PC-3 (cell line): Measurements from ENCODE around the gene MAP2. TPM values are rescaled to one million over a fixed set of nuclear protein-coding genes. Genes with fewer than 3 reads are reported as not detected.

ENCODE experiments used
- ATAC-seq: fragments of 200-7000 bp; cut with Tn5 transposase; 2 replicates; pipeline ENCODE4 v1.9.1; 2020; ENCODE audit warnings: mild to moderate bottlenecking, moderate library complexity
- BruUV-seq: library from RNA; stranded (reverse); fragments of 400-500 nt; replicated peaks from 2 replicates; lab custom pipeline; 2021; lab: Mats Ljungman, UMichigan
- CTCF ChIA-PET: fragments of 300-600 bp; sonication (Branson Sonifier 250); formaldehyde crosslinking; loops from one replicate; lab custom pipeline; 2022; ENCODE audit warnings: antibody characterized with exemption; lab: Charles Lee
- POLR2A ChIA-PET: fragments of 300-600 bp; sonication (Branson Sonifier 250); formaldehyde crosslinking; loops from one replicate; lab custom pipeline; 2022; ENCODE audit warnings: antibody characterized with exemption; ENCODE audit not compliant: unreplicated experiment; lab: Charles Lee
- DNase-seq: peaks from one replicate; pipeline ENCODE4 v3.0.0-alpha.2; 2015
- H2AFZ ChIP-seq: fragments of 300-600 bp; sonication (generic); 2 replicates; pipeline ENCODE4 v1.6.0; 2016; ENCODE audit warnings: antibody characterized with exemption, low read length
- H3F3A ChIP-seq: fragments of 300-600 bp; sonication (generic); one replicate; pipeline ENCODE4 v1.6.0; 2017; ENCODE audit warnings: antibody characterized with exemption, low read length, control low read depth, mild to moderate bottlenecking; ENCODE audit not compliant: unreplicated experiment
- H3K27ac ChIP-seq: fragments of 300-600 bp; sonication (generic); 2 replicates; pipeline ENCODE4 v1.5.1; 2016; ENCODE audit warnings: mild to moderate bottlenecking, low read length
- H3K27me3 ChIP-seq: fragments of 300-600 bp; sonication (generic); 2 replicates; pipeline ENCODE4 v1.6.1; 2016; ENCODE audit warnings: low read length, mixed read lengths
- H3K36me3 ChIP-seq: fragments of 300-600 bp; sonication (generic); 2 replicates; pipeline ENCODE4 v1.6.1; 2016; ENCODE audit warnings: low read depth, mixed run types, low read length, mixed read lengths
- H3K4me1 ChIP-seq: fragments of 300-600 bp; sonication (generic); 2 replicates; pipeline ENCODE4 v1.5.1; 2016; ENCODE audit warnings: low read length; ENCODE audit not compliant: insufficient read depth
- H3K4me2 ChIP-seq: fragments of 300-600 bp; sonication (generic); 2 replicates; pipeline ENCODE4 v1.6.0; 2016; ENCODE audit warnings: low read length
- H3K4me3 ChIP-seq: fragments of 300-600 bp; sonication (generic); 2 replicates; pipeline ENCODE4 v1.5.1; 2016; ENCODE audit warnings: mild to moderate bottlenecking, low read length, mixed read lengths
- H3K79me2 ChIP-seq: fragments of 300-600 bp; sonication (generic); 2 replicates; pipeline ENCODE4 v1.6.1; 2017; ENCODE audit warnings: low read length, mixed read lengths
- H3K9ac ChIP-seq: fragments of 300-600 bp; sonication (generic); 2 replicates; pipeline ENCODE4 v1.6.0; 2016; ENCODE audit warnings: mild to moderate bottlenecking, low read length
- H3K9me2 ChIP-seq: fragments of 300-600 bp; sonication (generic); replicated peaks from 2 replicates; pipeline ENCODE4 v1.6.1; 2016; ENCODE audit warnings: mixed run types, low read length, mixed read lengths
- H3K9me3 ChIP-seq: fragments of 300-600 bp; sonication (generic); 2 replicates; pipeline ENCODE4 v1.6.1; 2016; ENCODE audit warnings: low read length, mixed read lengths
- H4K20me1 ChIP-seq: fragments of 300-600 bp; sonication (generic); 2 replicates; pipeline ENCODE4 v1.6.1; 2016; ENCODE audit warnings: low read length, mixed read lengths
- EZH2 ChIP-seq: fragments of 300-600 bp; sonication (generic); IDR thresholded peaks from one replicate; pipeline ENCODE4 v1.6.1; 2017; ENCODE audit warnings: antibody characterized with exemption, mild to moderate bottlenecking, low read length; ENCODE audit not compliant: unreplicated experiment
- EZH2phosphoT487 ChIP-seq: fragments of 300-600 bp; sonication (generic); IDR thresholded peaks from 2 replicates; pipeline ENCODE4 v1.6.1; 2018; ENCODE audit warnings: mild to moderate bottlenecking, antibody characterized with exemption, low read length, borderline replicate concordance
- intact Hi-C: fragments of 100-400 bp; cut with micrococcal nuclease; formaldehyde crosslinking; loops from 2 replicates; pipeline ENCODE4 v1.9.0; 2023
- total RNA-seq: library from RNA; depleted of rRNA; stranded (reverse); fragments of >200 nt; gene quantifications from 2 replicates; pipeline ENCODE4 v1.2.3, GENCODE V29; 2014
- TF ChIP-seq, protein P1 (sequence below): fragments of 300-600 bp; sonication (generic); conservative IDR thresholded peaks from 2 replicates; pipeline ENCODE4 v1.5.1; 2017; ENCODE audit warnings: antibody characterized with exemption, low read depth, mild to moderate bottlenecking, low read length

MAP2 gene
- total RNA-seq, 1 experiment from 2014 or later = 2.1 TPM

DNA sequence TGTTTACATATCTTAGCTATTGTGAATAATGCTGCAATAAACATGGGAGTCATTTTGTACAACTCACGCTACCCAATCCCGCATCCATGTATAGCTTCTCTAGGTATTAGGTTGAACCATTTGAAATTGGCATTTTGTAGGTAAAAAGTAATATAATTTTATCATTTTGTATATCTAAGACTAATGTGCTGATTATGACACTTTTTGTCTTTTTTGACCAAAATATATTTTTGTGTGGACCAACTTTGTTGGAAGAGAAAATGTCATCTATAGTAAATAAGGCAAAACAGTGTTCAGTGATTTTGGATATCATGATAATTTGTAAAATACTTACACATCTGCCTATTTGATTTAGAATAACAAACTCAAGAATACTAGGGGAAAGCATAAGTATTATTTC, 150.7 kb downstream of the MAP2 start:
- Histone ChIP-seq H3K9me2 (no peaks in the 10 kb centered on the region), H3K36me3 (no peaks in the 10 kb centered on the region), H3F3A (no peaks in the 10 kb centered on the region), H2AFZ (no peak overlapping the region), H3K4me1 (no peaks in the 10 kb centered on the region), H3K27ac (no peak overlapping the region), H3K27me3 (no peaks in the 10 kb centered on the region), H3K9me3 (no peaks in the 10 kb centered on the region), H4K20me1 (no peaks in the 10 kb centered on the region), H3K9ac (no peak overlapping the region), H3K4me2 (no peak overlapping the region), H3K4me3 (no peak overlapping the region), H3K79me2 (no peaks in the 10 kb centered on the region)
- POLR2A ChIA-PET = no interaction called here
- CTCF ChIA-PET = interaction anchor here (0.6 kb wide), 1 partner anchor 149 kb away, joined by 4 read pairs; no protein-coding TSS in a partner anchor
- TF ChIP-seq EZH2phosphoT487 (no peak), EZH2 (no peak)
- DNase-seq = no peak
- BruUV-seq = no TSS peak
- intact Hi-C loops = loop anchor here (10.0 kb wide), 1 partner anchor 620 kb away; no protein-coding TSS in a partner anchor
- ATAC-seq = no peak

DNA sequence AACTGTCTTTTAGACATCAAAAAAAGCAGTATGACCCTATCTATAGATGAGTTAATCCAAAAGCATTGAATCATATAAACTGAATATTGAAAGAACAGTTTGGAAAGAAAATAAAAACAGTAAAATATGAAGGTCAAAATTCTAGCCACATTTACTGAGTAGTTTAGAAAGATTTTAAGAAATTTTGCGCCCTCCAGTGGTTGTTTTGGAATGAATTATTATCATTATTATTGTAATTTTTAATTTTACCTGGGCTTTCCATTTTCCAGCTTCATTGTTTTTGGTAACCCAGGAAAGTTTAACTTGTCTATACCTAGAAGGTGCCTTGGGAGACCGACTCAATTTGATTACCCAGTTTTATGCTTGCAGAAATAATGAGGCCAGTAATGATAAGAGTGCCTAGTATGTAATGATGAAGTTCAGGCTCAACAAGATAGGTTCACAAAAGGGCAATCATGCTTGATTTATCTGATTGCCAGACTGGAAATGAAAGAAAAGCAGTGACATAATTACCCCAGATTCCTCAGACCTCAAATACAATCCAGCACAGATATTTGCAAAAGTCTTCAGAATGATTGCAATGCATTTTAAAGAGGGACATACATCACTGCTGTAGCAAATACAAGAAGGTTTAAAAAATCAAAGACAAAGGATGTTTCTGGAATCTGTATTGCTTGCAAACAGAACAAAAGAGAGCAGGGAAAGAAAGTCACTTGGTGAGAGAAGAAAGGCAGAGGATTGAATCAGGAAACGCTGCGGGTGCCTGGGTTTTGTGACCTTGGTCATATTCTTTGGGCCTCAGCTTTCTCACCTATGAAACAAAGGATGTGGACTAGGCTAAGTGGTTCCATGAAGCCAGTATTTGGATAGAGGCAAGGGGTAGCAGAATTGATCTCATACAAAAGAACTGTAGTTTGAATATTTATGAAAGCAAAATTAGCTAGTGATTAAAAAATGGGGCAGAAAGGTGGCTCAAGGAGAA, 153.8 kb downstream of the MAP2 start:
- Histone ChIP-seq H2AFZ (no peak overlapping the region), H3K27ac (no peak overlapping the region), H3K4me1 (no peaks in the 10 kb centered on the region), H3K4me2 (no peak overlapping the region), H3K27me3 (no peaks in the 10 kb centered on the region), H3K9ac (no peak overlapping the region), H3K36me3 (no peaks in the 10 kb centered on the region), H3K9me2 (no peaks in the 10 kb centered on the region), H3F3A (no peaks in the 10 kb centered on the region), H3K79me2 (no peaks in the 10 kb centered on the region), H3K4me3 (no peak overlapping the region), H3K9me3 (no peaks in the 10 kb centered on the region), H4K20me1 (no peaks in the 10 kb centered on the region)
- intact Hi-C loops = loop anchor here (1.0 to 10.0 kb wide), 6 partner anchors 60 to 1180 kb away; no protein-coding TSS in a partner anchor
- BruUV-seq = no TSS peak
- DNase-seq (peak; percentile 62), ATAC-seq (no peak)
- ChIA-PET POLR2A (no interaction called here), CTCF (interaction anchor here (0.7 to 1.0 kb wide), 3 partner anchors 13 to 152 kb away, joined by 3 read pairs; no protein-coding TSS in a partner anchor)
- TF ChIP-seq EZH2 = no peak
- TF ChIP-seq, protein P1, sequence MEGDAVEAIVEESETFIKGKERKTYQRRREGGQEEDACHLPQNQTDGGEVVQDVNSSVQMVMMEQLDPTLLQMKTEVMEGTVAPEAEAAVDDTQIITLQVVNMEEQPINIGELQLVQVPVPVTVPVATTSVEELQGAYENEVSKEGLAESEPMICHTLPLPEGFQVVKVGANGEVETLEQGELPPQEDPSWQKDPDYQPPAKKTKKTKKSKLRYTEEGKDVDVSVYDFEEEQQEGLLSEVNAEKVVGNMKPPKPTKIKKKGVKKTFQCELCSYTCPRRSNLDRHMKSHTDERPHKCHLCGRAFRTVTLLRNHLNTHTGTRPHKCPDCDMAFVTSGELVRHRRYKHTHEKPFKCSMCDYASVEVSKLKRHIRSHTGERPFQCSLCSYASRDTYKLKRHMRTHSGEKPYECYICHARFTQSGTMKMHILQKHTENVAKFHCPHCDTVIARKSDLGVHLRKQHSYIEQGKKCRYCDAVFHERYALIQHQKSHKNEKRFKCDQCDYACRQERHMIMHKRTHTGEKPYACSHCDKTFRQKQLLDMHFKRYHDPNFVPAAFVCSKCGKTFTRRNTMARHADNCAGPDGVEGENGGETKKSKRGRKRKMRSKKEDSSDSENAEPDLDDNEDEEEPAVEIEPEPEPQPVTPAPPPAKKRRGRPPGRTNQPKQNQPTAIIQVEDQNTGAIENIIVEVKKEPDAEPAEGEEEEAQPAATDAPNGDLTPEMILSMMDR = peak; percentile 62
- no peak for TF ChIP-seq EZH2phosphoT487

DNA sequence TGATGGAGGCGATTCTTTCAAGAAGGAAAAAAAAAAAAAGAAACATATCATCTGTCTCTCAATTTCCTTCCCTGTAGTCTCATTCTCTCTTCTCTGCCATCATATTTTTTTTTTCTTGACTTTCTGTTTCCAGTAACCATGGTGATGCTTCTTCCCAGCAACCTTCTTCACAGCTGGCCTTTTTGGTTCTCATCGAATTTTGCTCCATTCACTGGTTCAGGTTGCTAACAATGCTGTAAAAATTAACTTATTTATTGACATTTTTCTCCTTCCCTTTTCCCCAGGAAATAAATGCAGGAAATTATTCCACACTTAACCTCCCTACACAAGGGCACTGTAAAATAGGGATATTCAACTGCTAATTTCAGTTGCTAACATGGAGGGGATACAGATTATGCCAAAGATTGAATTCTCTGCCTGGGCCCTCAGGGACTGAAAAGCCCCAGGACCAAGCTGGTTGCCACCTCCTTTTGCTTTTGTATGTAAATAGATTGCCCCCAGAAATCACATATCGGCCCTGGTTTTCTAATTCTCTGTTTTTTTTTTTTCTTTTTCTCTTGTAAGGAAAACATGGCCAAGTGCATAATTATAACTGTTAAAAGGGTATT, 154.7 kb downstream of the MAP2 start:
- H3K27me3 ChIP-seq = no peaks in the 10 kb centered on the region
- H3F3A ChIP-seq = no peaks in the 10 kb centered on the region
- ChIA-PET POLR2A (no interaction called here), CTCF (interaction anchor here (1.0 kb wide), 1 partner anchor 155 kb away, joined by 4 read pairs; the partner anchor contains the start of gene MAP2)
- TF ChIP-seq EZH2phosphoT487 (no peak), EZH2 (no peak)
- TF ChIP-seq, protein P1 = no peak
- H3K9ac ChIP-seq = no peak overlapping the region
- BruUV-seq = no TSS peak
- H3K27ac ChIP-seq = no peak overlapping the region
- no peak overlapping the region for H3K4me3 ChIP-seq
- H3K9me2 ChIP-seq = no peaks in the 10 kb centered on the region
- intact Hi-C loops = loop anchor here (5.0 to 10.0 kb wide), 5 partner anchors 59 to 1181 kb away; no protein-coding TSS in a partner anchor
- no peaks in the 10 kb centered on the region for H4K20me1 ChIP-seq
- H3K79me2 ChIP-seq = no peaks in the 10 kb centered on the region
- H3K4me1 ChIP-seq = no peaks in the 10 kb centered on the region
- no peak for DNase-seq
- H3K36me3 ChIP-seq = no peaks in the 10 kb centered on the region
- no peaks in the 10 kb centered on the region for H3K9me3 ChIP-seq
- H3K4me2 ChIP-seq = no peak overlapping the region
- H2AFZ ChIP-seq = no peak overlapping the region
- ATAC-seq = no peak
